Activated CD8-positive, alpha-beta memory T cell treated with anti-CD3 and anti-CD28 coated beads for 36 hours (primary cell): Measurements from ENCODE around the gene ANKEF1. TPM values are rescaled to one million over a fixed set of nuclear protein-coding genes. Genes with fewer than 3 reads are reported as not detected.

Source experiments
- CTCF ChIA-PET: fragments of 350-600 bp; sonication (Branson Sonifier 250); formaldehyde crosslinking; loops from one replicate; lab custom pipeline; 2021; ENCODE audit warnings: antibody characterized with exemption; lab: Charles Lee
- POLR2A ChIA-PET: fragments of 350-600 bp; sonication (Branson Sonifier 250); formaldehyde crosslinking; loops from one replicate; lab custom pipeline; 2021; ENCODE audit warnings: antibody characterized with exemption; lab: Charles Lee
- total RNA-seq, 2 experiments: library from RNA; stranded (reverse); gene quantifications; one replicate each; pipeline ENCODE4 v1.2.3, GENCODE V29; 2021

The ANKEF1 gene
- total RNA-seq, 2 experiments from 2014 or later: 1.9 to 2.8 TPM

DNA sequence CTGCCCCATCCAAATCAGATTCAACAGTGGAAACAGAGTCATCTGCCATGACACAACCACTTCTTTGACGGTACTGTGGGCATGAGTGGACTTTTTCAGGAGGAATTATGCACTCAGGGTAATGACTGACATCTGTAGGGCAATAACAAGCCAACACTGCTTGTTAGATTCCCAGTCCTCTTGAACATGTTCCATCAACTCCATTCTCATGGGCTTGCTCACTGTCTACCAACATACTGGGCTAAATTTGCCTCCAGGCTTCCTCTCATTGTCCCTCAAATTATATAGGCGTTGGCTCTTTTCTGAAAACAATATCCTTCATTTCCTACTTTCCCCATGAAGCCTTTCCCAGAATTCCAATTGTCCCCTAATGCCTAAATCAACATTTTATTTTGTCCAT, 43.1 kb downstream of the ANKEF1 start:
- CTCF ChIA-PET: no interaction called here
- POLR2A ChIA-PET: no interaction called here

DNA sequence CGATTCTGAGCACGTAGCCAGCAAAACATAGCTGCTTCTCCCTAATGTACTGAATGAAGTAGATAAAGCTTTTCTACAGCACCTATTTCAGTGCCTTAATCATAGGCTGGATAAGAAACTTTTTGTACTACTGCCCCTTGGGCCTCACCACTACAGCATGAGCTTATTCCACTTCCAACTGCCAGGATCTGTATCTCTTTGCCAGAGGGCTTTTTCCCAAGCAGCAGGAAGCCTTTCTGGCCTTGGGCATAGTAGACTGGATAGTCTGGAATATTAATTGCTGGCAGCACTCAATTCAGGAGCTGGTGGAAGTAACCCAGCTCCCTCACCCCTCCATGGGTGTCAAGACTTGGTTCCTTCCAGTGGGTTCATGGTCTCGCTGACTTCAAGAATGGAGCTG, 43.6 kb downstream of the ANKEF1 start:
- ChIA-PET POLR2A (no interaction called here), CTCF (interaction anchor here (1.1 kb wide), 1 partner anchor 11 kb away, joined by 3 read pairs; no protein-coding TSS in a partner anchor)

- ChIA-PET POLR2A (no interaction called here), CTCF (no interaction called here)
Observed at GRCh38 chr20:10079964-10080363, 45.2 kb downstream of the ANKEF1 start.

GRCh38 chr20:10080574-10080973, 45.8 kb downstream of the ANKEF1 start:
- POLR2A ChIA-PET: no interaction called here

DNA sequence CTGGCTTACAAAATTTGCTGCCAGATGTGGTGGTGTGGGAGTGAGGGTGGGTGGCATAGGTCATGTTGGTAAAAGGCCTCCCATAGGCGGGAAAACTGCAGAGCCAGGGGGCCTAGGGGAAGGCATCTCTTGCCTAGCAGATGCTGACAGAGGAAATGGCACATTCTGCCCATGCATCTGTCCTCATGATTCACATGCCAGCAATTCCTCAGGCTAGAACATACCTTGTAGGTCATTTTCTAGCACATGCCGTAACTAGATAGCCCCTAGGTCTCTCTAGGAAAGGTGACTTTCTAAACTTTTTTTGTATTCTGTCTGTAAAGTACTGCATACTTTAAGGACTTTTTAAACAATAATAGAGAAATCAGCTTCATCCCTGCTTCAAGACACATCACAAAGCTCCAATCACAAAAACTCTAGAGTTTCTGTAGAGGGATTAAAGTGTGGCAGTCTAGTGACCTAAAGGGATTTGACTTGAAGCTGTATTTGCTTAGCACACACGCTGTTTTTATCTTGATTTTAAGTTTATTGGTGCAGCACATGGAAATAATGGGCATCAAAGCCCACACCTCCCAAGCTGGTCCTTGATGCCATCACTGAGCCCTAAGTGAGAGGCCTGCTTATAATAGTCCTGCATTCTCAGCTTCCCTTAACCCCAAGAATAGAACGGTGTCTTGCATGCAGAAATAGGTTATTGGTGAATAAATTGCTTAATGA, 55.2 kb downstream of the ANKEF1 start:
- CTCF ChIA-PET: interaction anchor here (0.8 to 2.7 kb wide), 3 partner anchors 11 to 682 kb away, joined by 3 to 22 read pairs (median 3); no protein-coding TSS in a partner anchor

More at GRCh38 chr20:10080574-10080973, 45.8 kb downstream of the ANKEF1 start:
- CTCF ChIA-PET: no interaction called here

GRCh38 chr20:10090588-10091166, 55.9 kb downstream of the ANKEF1 start:
- CTCF ChIA-PET: interaction anchor here (0.8 to 2.7 kb wide), 3 partner anchors 12 to 683 kb away, joined by 3 to 22 read pairs (median 3); no protein-coding TSS in a partner anchor
- POLR2A ChIA-PET: no interaction called here

More for the DNA sequence above, 55.2 kb downstream of the ANKEF1 start:
- POLR2A ChIA-PET: no interaction called here

DNA sequence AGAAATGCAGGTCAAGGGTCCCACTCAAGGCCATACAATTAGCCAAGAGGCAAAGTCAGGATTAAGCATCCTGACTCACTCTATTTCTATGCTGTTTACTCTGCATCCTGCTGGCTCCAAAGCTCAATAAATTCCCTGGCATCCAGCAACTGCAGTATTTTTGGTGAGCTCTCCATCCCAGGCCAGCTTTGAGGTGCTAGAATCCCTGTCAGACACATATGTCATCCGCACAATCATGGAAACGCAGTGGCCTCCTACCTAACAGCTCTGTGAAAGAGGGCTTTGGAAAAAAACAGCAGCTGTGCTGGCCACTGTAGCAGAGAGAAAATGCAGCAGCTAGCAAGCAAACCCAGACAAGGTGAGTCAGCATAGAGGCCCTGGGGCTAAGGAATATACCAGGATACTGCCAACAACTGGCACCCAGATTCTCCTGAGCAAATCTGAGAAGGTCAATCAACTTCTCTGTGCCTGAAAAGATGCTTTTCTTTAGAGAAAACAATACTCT, 58.4 kb downstream of the ANKEF1 start:
- POLR2A ChIA-PET: no interaction called here
- CTCF ChIA-PET: interaction anchor here (0.8 kb wide), 1 partner anchor 19 kb away, joined by 3 read pairs; no protein-coding TSS in a partner anchor

DNA sequence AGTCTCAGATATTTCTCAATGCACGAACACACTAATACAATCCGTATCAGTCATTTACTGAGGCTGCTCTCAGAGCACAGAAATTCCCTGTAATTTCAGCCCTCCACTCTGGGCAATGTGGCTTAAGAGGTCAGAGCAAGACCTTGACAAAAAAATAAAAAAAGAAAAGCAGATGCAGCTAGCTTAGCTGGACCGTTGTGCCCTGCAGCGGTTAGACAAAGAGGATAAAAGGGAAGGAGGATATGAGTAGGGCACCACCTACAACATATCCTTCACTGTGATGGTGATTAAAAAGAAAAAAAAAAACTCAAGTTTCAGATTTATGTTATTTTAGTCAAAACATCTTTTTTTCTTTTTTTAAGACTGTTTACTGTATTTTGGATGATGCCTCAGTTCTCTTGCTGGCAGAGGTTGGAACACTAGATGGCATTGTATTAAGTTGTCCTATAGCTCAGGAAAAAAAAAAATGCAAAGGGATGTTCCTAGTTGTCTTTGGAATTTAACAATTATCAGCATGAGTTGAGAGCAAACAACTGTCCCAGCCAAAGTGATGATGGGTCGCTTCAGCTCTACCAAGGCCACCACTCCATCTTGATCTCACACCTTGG, 59.9 kb downstream of the ANKEF1 start:
- CTCF ChIA-PET: no interaction called here

GRCh38 chr20:10096790-10097189, 62.0 kb downstream of the ANKEF1 start:
- ChIA-PET CTCF (no interaction called here), POLR2A (no interaction called here)

More for the DNA sequence above, 59.9 kb downstream of the ANKEF1 start:
- POLR2A ChIA-PET: no interaction called here

DNA sequence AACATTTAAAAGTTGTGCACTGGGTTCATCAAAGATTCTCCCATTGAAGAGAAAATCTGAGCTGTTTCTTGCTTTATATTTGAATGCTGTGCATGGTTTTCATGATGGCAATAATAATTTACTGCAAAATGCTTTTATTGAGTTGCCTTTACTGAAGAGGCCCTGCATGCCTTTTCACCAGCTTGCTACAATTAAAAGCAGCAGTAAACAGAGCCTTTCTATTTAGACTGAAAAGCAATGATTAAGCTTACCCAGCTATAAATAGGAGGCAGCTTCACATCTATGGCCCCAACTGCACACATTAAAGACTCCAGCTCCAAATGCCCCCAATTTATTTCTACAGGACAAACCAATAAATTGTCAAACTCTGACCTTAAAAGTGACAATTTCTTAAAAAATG, 70.3 kb downstream of the ANKEF1 start:
- ChIA-PET POLR2A (no interaction called here), CTCF (interaction anchor here (1.3 kb wide), 1 partner anchor 10 kb away, joined by 4 read pairs; no protein-coding TSS in a partner anchor)

Other genes starting within 250 kb of the ANKEF1 start
- gene PAK5, start 195.9 kb upstream of the ANKEF1 start, total RNA-seq: not detected
- under 1 TPM; 0.15 to 0.17 TPM for gene SNAP25, start 183.8 kb downstream of the ANKEF1 start, total RNA-seq